B cell (primary cell): ENCODE measurements around the gene LTA4H.

Source experiments
- EZH2 ChIP-seq: IDR thresholded peaks from 2 replicates; pipeline ENCODE4 v1.6.1; 2012; ENCODE audit warnings: borderline replicate concordance, low read depth, mild to moderate bottlenecking, moderate library complexity, low read length; ENCODE audit not compliant: insufficient read depth, poor library complexity, severe bottlenecking
- TF ChIP-seq, protein P1 (sequence below): fragments of 200-600 bp; IDR thresholded peaks from one replicate; pipeline ENCODE4 v1.8.0; 2022; ENCODE audit warnings: antibody characterized with exemption, mild to moderate bottlenecking

DNA sequence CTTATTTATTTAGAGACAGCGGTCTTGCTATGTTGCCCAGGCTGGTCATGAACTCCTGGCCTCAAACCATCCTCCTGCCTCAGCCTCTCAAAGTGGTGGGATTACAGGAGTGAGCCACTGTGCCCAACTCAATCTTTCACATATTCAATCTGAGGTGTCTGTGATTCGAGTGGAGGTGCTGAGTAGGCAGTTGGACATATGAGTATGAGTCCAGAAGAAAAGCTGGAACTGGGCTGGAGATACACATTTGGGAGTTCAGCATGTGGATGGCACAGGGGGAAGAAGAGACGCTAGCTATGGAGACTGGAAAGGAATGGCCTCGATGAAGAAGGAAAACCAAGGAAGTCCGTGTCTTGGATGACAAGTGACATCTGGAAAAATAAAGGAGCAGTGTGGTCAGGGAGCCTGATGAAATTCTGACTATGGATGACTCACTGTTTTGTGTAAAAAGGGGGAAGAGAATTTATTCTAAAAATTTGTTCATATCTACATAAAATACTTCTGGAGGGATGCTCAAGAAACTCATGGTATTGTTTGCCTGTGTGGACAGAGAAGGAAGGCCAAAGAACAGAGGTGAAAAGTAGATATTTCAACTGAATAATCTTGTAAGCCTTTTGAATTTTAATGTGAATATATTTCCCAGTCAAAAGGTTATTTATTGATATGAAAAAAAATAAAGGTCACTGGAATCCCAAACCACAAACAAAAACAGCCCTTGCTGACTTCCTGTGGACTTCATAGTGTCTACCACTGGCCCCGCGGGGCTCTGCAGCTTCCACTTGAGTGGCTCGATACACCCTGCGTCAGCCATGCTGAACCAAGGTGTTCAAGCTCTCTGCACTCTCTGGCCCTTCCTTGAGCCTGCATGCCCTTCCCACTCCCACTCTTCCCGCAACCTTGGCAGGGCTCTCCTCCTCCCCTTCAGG, 8.9 kb upstream of the LTA4H start:
- TF ChIP-seq, protein P1, sequence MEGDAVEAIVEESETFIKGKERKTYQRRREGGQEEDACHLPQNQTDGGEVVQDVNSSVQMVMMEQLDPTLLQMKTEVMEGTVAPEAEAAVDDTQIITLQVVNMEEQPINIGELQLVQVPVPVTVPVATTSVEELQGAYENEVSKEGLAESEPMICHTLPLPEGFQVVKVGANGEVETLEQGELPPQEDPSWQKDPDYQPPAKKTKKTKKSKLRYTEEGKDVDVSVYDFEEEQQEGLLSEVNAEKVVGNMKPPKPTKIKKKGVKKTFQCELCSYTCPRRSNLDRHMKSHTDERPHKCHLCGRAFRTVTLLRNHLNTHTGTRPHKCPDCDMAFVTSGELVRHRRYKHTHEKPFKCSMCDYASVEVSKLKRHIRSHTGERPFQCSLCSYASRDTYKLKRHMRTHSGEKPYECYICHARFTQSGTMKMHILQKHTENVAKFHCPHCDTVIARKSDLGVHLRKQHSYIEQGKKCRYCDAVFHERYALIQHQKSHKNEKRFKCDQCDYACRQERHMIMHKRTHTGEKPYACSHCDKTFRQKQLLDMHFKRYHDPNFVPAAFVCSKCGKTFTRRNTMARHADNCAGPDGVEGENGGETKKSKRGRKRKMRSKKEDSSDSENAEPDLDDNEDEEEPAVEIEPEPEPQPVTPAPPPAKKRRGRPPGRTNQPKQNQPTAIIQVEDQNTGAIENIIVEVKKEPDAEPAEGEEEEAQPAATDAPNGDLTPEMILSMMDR = no peak
- no peak for TF ChIP-seq EZH2
